A673 (cell line): ENCODE measurements around the gene POMC.

Source experiments
- CTCF ChIP-seq: fragments of 300-800, 200-600 bp; sonication (generic); conservative IDR thresholded peaks from 2 replicates; pipeline ENCODE4 v1.5.1; 2017; ENCODE audit warnings: low read depth, mild to moderate bottlenecking, antibody characterized with exemption, low read length, moderate library complexity, mixed read lengths
- EZH2 ChIP-seq: fragments of 200-600 bp; sonication (generic); IDR thresholded peaks from 2 replicates; pipeline ENCODE4 v1.6.1; 2017; ENCODE audit warnings: borderline replicate concordance, low read depth, mild to moderate bottlenecking, mixed read lengths, antibody characterized with exemption, low read length; ENCODE audit not compliant: poor library complexity, severe bottlenecking

GRCh38 chr2:25170888-25171287 lies 2.5 kb upstream of the POMC start:
- TF ChIP-seq CTCF: no peak
- TF ChIP-seq EZH2: no peak
